Endothelial cell of umbilical vein (primary cell): ENCODE measurements around the gene TAF5L. TPM values are rescaled to one million over a fixed set of nuclear protein-coding genes. Genes with fewer than 3 reads are reported as not detected.

ENCODE experiments used
- BruUV-seq: library from RNA; stranded (reverse); fragments of 400-500 nt; replicated peaks from 2 replicates; lab custom pipeline; 2021; lab: Mats Ljungman, UMichigan
- CTCF ChIA-PET: fragments of 300-600, 350-600 bp; sonication (Branson Sonifier 250); formaldehyde crosslinking; loops from one replicate; lab custom pipeline; 2021; ENCODE audit warnings: antibody characterized with exemption, inconsistent platforms; lab: Charles Lee
- POLR2A ChIA-PET: fragments of 300-600, 350-600 bp; sonication (Branson Sonifier 250); formaldehyde crosslinking; loops from one replicate; lab custom pipeline; 2021; ENCODE audit warnings: antibody characterized with exemption, inconsistent platforms; lab: Charles Lee
- DNase-seq: peaks from one replicate; pipeline ENCODE4 v3.0.0-alpha.2; 2011; ENCODE audit warnings: low read depth, low spot score
- FAIRE-seq: peaks from 2 replicates; lab custom pipeline; 2011; peaks lifted over from hg19 to GRCh38; lab: Jason Lieb, UNC
- H2AFZ ChIP-seq: 2 replicates; pipeline ENCODE4 v1.6.0; 2012; ENCODE audit warnings: low read depth, low read length, control low read depth, inconsistent platforms
- H3K27ac ChIP-seq: 2 replicates; pipeline ENCODE4 v1.5.1; 2011; ENCODE audit warnings: low read depth, mild to moderate bottlenecking, control low read depth, low read length, moderate library complexity; ENCODE audit not compliant: insufficient read depth
- H3K27me3 ChIP-seq, 2 experiments: 2 replicates each; pipeline versions ENCODE4 v1.6.0 to v1.6.1; 2011; ENCODE audit warnings: low read length in 2 of 2, mixed read lengths in 1 of 2; ENCODE audit not compliant: control insufficient read depth in 2 of 2, insufficient read depth in 2 of 2
- H3K36me3 ChIP-seq, 2 experiments: 2 replicates in 1 of 2; 3 replicates in 1 of 2; pipeline ENCODE4 v1.5.1; 2011; ENCODE audit warnings: low read length in 2 of 2, mild to moderate bottlenecking in 1 of 2, moderate library complexity in 1 of 2; ENCODE audit not compliant: control insufficient read depth in 2 of 2, insufficient read depth in 2 of 2; ENCODE audit errors: extremely low read depth in 1 of 2
- H3K4me1 ChIP-seq: 3 replicates; pipeline ENCODE4 v1.5.1; 2011; ENCODE audit warnings: mild to moderate bottlenecking, low read length; ENCODE audit not compliant: control insufficient read depth, insufficient read depth; ENCODE audit errors: extremely low read depth
- H3K4me2 ChIP-seq: 2 replicates; pipeline ENCODE4 v1.6.1; 2011; ENCODE audit warnings: low read length, control low read depth, mixed read lengths; ENCODE audit not compliant: insufficient read depth
- H3K4me3 ChIP-seq, 3 experiments: fragments of 200-600 bp in 1 of 3; sonication (generic), shearing (Covaris generic) in 1 of 3; replicated peaks in 1 of 3; 2 replicates each; pipeline ENCODE4 v1.5.1; 2011 to 2016; ENCODE audit warnings: control low read depth in 3 of 3, low read length in 3 of 3, mild to moderate bottlenecking in 2 of 3, inconsistent platforms in 1 of 3, low read depth in 1 of 3, moderate library complexity in 1 of 3; ENCODE audit not compliant: insufficient read depth in 1 of 3
- H3K79me2 ChIP-seq: 2 replicates; pipeline ENCODE4 v1.6.0; 2012; ENCODE audit warnings: low read length, inconsistent platforms; ENCODE audit not compliant: control insufficient read depth, insufficient read depth
- H3K9ac ChIP-seq: replicated peaks from 2 replicates; pipeline ENCODE3; 2011; ENCODE audit warnings: low read length, control low read depth; ENCODE audit not compliant: insufficient read depth; ENCODE audit errors: extremely low read depth
- H3K9me1 ChIP-seq: replicated peaks from 3 replicates; pipeline ENCODE4 v1.6.0; 2011; ENCODE audit warnings: mild to moderate bottlenecking, low read length; ENCODE audit not compliant: control insufficient read depth, insufficient read depth; ENCODE audit errors: extremely low read depth
- H3K9me3 ChIP-seq: replicated peaks from 2 replicates; pipeline ENCODE4 v1.5.1; 2012; ENCODE audit warnings: low read length, inconsistent platforms; ENCODE audit not compliant: control insufficient read depth, insufficient read depth
- H4K20me1 ChIP-seq: replicated peaks from 2 replicates; pipeline ENCODE3; 2011; ENCODE audit warnings: mild to moderate bottlenecking, low read length; ENCODE audit not compliant: control insufficient read depth, insufficient read depth; ENCODE audit errors: extremely low read depth
- EZH2 ChIP-seq: IDR thresholded peaks from 2 replicates; pipeline ENCODE4 v1.6.1; 2012; ENCODE audit warnings: borderline replicate concordance, low read depth, mild to moderate bottlenecking, moderate library complexity, low read length, inconsistent platforms; ENCODE audit not compliant: severe bottlenecking
- FOS ChIP-seq: IDR thresholded peaks from 2 replicates; pipeline ENCODE4 v1.6.1; 2011; ENCODE audit warnings: mild to moderate bottlenecking, low read length, moderate library complexity, borderline replicate concordance; ENCODE audit not compliant: insufficient read depth
- GATA2 ChIP-seq: IDR thresholded peaks from 2 replicates; pipeline ENCODE4 v1.7.0; 2011; ENCODE audit warnings: low read depth, mild to moderate bottlenecking, moderate library complexity, mixed read lengths, low read length; ENCODE audit not compliant: insufficient read length, insufficient read depth
- JUN ChIP-seq: IDR thresholded peaks from 2 replicates; pipeline ENCODE4 v1.6.1; 2011; ENCODE audit warnings: borderline replicate concordance, low read depth; ENCODE audit not compliant: insufficient read length, insufficient read depth
- MAX ChIP-seq: IDR thresholded peaks from 2 replicates; pipeline ENCODE4 v1.6.1; 2011; ENCODE audit not compliant: insufficient read depth, insufficient read length
- MYC ChIP-seq: IDR thresholded peaks from one replicate; pipeline ENCODE4 v1.6.1; 2011; ENCODE audit warnings: mild to moderate bottlenecking, low read depth, low read length
- POLR2A ChIP-seq: IDR thresholded peaks from 2 replicates; pipeline ENCODE4 v1.6.1; 2012; ENCODE audit warnings: low read depth, mild to moderate bottlenecking, control low read depth, low read length
- POLR2AphosphoS5 ChIP-seq: IDR thresholded peaks from 2 replicates; pipeline ENCODE4 v1.6.1; 2012; ENCODE audit warnings: low read depth, mild to moderate bottlenecking, control low read depth, low read length, moderate library complexity; ENCODE audit not compliant: insufficient read depth
- dilution Hi-C: fragments of 300-500 bp; cut with MboI; formaldehyde crosslinking; loops from one replicate; pipeline ENCODE4 v1.15.0; 2019; ENCODE audit warnings: low sequenced_read_pairs; ENCODE audit not compliant: extremely low pct_ligation_motif_present
- intact Hi-C: fragments of 100-400 bp; cut with micrococcal nuclease; formaldehyde crosslinking; loops from one replicate; pipeline ENCODE4 v1.10.0; 2022
- polyA plus RNA-seq, 4 experiments: library from polyadenylated mRNA; depleted of rRNA in 3 of 4; stranded (reverse) in 3 of 4; unstranded in 1 of 4; fragments of >200 nt; gene quantifications; 2 replicates each; pipeline versions ENCODE4 v1.2.1 to v1.2.3, GENCODE V29; 2011 to 2012; ENCODE audit warnings: missing spikeins in 1 of 4
- total RNA-seq: library from RNA; stranded (reverse); gene quantifications from 2 replicates; pipeline ENCODE4 v1.2.3, GENCODE V29; 2021
- TF ChIP-seq, protein P1 (sequence below), 2 donors: IDR thresholded peaks; 1 replicate in 1 of 2; 2 replicates in 1 of 2; pipeline ENCODE4 v1.5.1; 2011; ENCODE audit warnings: low read length in 2 of 2, mild to moderate bottlenecking in 2 of 2, moderate library complexity in 2 of 2, control low read depth in 1 of 2, inconsistent platforms in 1 of 2, low read depth in 1 of 2; ENCODE audit not compliant: insufficient read depth in 1 of 2; ENCODE audit errors: extremely low read depth in 1 of 2

The TAF5L gene
- total and polyA plus RNA-seq, 2 donors (not counting 3 experiments of a cell fraction or from before 2014, with no cell fraction given): 21.1 to 24.8 TPM

- H3K9ac ChIP-seq: no peak overlapping the region
- CTCF ChIA-PET: interaction anchor here (1.5 kb wide), 1 partner anchor 22 kb away, joined by 5 read pairs; no protein-coding TSS in a partner anchor
- H3K9me1 ChIP-seq: no peaks in the 10 kb centered on the region
- H3K9me3 ChIP-seq: no peaks in the 10 kb centered on the region
- peaks cover 3 to 9% of the 10 kb centered on the region in 2 experiments for H3K36me3 ChIP-seq
- no peaks in the 10 kb centered on the region for H4K20me1 ChIP-seq
- FAIRE-seq: no peak
- no peak overlapping the region for H2AFZ ChIP-seq
- no peaks in the 10 kb centered on the region for H3K27me3 ChIP-seq
- no peak for DNase-seq
- intact Hi-C loops: no loop called here
- no peak for TF ChIP-seq GATA2
- no peak for TF ChIP-seq EZH2
- TF ChIP-seq POLR2AphosphoS5: no peak
- TF ChIP-seq, protein P1, sequence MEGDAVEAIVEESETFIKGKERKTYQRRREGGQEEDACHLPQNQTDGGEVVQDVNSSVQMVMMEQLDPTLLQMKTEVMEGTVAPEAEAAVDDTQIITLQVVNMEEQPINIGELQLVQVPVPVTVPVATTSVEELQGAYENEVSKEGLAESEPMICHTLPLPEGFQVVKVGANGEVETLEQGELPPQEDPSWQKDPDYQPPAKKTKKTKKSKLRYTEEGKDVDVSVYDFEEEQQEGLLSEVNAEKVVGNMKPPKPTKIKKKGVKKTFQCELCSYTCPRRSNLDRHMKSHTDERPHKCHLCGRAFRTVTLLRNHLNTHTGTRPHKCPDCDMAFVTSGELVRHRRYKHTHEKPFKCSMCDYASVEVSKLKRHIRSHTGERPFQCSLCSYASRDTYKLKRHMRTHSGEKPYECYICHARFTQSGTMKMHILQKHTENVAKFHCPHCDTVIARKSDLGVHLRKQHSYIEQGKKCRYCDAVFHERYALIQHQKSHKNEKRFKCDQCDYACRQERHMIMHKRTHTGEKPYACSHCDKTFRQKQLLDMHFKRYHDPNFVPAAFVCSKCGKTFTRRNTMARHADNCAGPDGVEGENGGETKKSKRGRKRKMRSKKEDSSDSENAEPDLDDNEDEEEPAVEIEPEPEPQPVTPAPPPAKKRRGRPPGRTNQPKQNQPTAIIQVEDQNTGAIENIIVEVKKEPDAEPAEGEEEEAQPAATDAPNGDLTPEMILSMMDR (IDR thresholded peaks at IDR 0.05; ENCODE audit: extremely low read depth in 1 of 2, insufficient read depth in 1 of 2, low read depth in 1 of 2, low read length in 2 of 2): no peak
- no peak for TF ChIP-seq JUN
- no peak for TF ChIP-seq MAX
- TF ChIP-seq FOS: no peak
- TF ChIP-seq MYC: no peak
- no peak for TF ChIP-seq POLR2A
- dilution Hi-C loops: no loop called here
- peaks cover 22% of the 10 kb centered on the region for H3K79me2 ChIP-seq
- H3K4me3 ChIP-seq: no peak overlapping the region
- no peaks in the 10 kb centered on the region for H3K4me1 ChIP-seq
- no TSS peak for BruUV-seq
- no peak overlapping the region for H3K27ac ChIP-seq
- H3K4me2 ChIP-seq: no peak overlapping the region
- POLR2A ChIA-PET: no interaction called here
These were observed 26.5 kb downstream of the TAF5L start for GRCh38 chr1:229599218-229599954.
